ENCODE data around the gene PEX7. TPM values are rescaled to one million over a fixed set of nuclear protein-coding genes. Genes with fewer than 3 reads are reported as not detected.

The PEX7 gene
- total RNA-seq, 1 experiment from 2014 or later, result 8.1 TPM

DNA sequence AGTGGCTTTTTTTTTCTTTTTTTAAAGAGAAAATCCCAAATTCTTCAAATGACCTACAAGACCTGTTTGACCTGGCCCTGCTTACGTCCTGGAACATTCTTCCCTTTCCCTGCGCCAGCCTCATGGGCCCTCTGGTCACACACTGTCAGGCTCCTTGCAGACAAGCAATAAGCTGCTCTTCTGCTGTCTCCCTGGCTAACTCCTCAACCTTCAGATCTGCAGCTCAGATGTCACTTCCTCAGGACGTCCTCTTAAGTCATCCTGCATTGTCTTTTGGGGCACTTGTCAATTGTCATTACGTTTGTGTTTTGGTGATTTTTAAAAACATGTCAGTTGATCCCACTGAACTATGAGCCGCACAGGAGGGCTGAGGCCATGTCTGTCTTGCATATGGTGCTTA, 70.8 kb downstream of the PEX7 start:
- POLR2A ChIA-PET, result no interaction called here
- intact Hi-C loops (cut with micrococcal nuclease), result no loop called here

More for the DNA sequence above, 70.8 kb downstream of the PEX7 start:
- no peak overlapping the region for H3K27ac ChIP-seq (ENCODE audit: low read depth, low read length)
- no peaks in the 10 kb centered on the region for H4K20me1 ChIP-seq (ENCODE audit: insufficient read depth)
- no peak for ATAC-seq
- H2AFZ ChIP-seq (ENCODE audit: low read depth, low read length, poor library complexity, severe bottlenecking), result no peak overlapping the region
- no peak for DNase-seq (ENCODE audit: low read depth, low spot score)
- CTCF ChIA-PET, result no interaction called here
- TF ChIP-seq RAD21 (IDR thresholded peaks at IDR 0.05; ENCODE audit: low read depth) (no peak), CBX3 (IDR thresholded peaks at IDR 0.05; ENCODE audit: low read depth) (no peak), EGR1 (IDR thresholded peaks at IDR 0.05; ENCODE audit: low read depth) (no peak), YY1 (IDR thresholded peaks at IDR 0.05; ENCODE audit: extremely low read depth, insufficient replicate concordance, low read depth, low read length) (no peak), ELF1 (IDR thresholded peaks at IDR 0.05; ENCODE audit: borderline replicate concordance, low read depth) (no peak), POLR2A (IDR thresholded peaks at IDR 0.05; ENCODE audit: borderline replicate concordance, extremely low read depth, insufficient read depth, insufficient read length) (no peak), EZH2 (IDR thresholded peaks at IDR 0.05) (no peak), POLR2AphosphoS5 (IDR thresholded peaks at IDR 0.05; ENCODE audit: low read depth, low read length) (no peak), SRF (IDR thresholded peaks at IDR 0.05; ENCODE audit: low read depth) (no peak), SP1 (IDR thresholded peaks at IDR 0.05; ENCODE audit: low read depth) (no peak), ZFX (IDR thresholded peaks at IDR 0.05) (no peak), JUND (IDR thresholded peaks at IDR 0.05) (no peak)
- TF ChIP-seq, protein P1, sequence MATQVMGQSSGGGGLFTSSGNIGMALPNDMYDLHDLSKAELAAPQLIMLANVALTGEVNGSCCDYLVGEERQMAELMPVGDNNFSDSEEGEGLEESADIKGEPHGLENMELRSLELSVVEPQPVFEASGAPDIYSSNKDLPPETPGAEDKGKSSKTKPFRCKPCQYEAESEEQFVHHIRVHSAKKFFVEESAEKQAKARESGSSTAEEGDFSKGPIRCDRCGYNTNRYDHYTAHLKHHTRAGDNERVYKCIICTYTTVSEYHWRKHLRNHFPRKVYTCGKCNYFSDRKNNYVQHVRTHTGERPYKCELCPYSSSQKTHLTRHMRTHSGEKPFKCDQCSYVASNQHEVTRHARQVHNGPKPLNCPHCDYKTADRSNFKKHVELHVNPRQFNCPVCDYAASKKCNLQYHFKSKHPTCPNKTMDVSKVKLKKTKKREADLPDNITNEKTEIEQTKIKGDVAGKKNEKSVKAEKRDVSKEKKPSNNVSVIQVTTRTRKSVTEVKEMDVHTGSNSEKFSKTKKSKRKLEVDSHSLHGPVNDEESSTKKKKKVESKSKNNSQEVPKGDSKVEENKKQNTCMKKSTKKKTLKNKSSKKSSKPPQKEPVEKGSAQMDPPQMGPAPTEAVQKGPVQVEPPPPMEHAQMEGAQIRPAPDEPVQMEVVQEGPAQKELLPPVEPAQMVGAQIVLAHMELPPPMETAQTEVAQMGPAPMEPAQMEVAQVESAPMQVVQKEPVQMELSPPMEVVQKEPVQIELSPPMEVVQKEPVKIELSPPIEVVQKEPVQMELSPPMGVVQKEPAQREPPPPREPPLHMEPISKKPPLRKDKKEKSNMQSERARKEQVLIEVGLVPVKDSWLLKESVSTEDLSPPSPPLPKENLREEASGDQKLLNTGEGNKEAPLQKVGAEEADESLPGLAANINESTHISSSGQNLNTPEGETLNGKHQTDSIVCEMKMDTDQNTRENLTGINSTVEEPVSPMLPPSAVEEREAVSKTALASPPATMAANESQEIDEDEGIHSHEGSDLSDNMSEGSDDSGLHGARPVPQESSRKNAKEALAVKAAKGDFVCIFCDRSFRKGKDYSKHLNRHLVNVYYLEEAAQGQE (IDR thresholded peaks at IDR 0.05; ENCODE audit: low read depth), result no peak
- TF ChIP-seq, protein P2, sequence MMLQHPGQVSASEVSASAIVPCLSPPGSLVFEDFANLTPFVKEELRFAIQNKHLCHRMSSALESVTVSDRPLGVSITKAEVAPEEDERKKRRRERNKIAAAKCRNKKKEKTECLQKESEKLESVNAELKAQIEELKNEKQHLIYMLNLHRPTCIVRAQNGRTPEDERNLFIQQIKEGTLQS (IDR thresholded peaks at IDR 0.05), result no peak
- H3K4me2 ChIP-seq (ENCODE audit: low read length), result no peak overlapping the region
- H3K4me3 ChIP-seq (replicated peaks in 1 of 2; ENCODE audit: low read depth in 1 of 2, low read length in 2 of 2), result no peak overlapping the region
- H3K36me3 ChIP-seq (ENCODE audit: control insufficient read depth in 1 of 2, insufficient read depth in 2 of 2, low read length in 2 of 2), result no peaks in the 10 kb centered on the region
- no peaks in the 10 kb centered on the region for H3K79me2 ChIP-seq (ENCODE audit: insufficient read depth, low read length)
- no peak overlapping the region for H3K9ac ChIP-seq (ENCODE audit: low read length)
- RAD21 ChIA-PET (ENCODE audit: low non-redundant PET in 1 of 2, low total read pairs in 2 of 2, uncharacterized antibody in 2 of 2, unreplicated experiment in 2 of 2), result no interaction called here
- no peaks in the 10 kb centered on the region for H3K9me2 ChIP-seq (ENCODE audit: insufficient read depth)
- no peaks in the 10 kb centered on the region for H3K9me3 ChIP-seq (ENCODE audit: control insufficient read depth in 1 of 2, insufficient read depth in 1 of 2, low read depth in 1 of 2, low read length in 2 of 2)
- BruUV-seq (replicated peaks), result no TSS peak
- H3K27me3 ChIP-seq (ENCODE audit: insufficient read depth, low read length), result no peaks in the 10 kb centered on the region
- no peaks in the 10 kb centered on the region for H3K4me1 ChIP-seq (ENCODE audit: control insufficient read depth in 1 of 2, insufficient read depth in 2 of 2, low read length in 2 of 2)

Measured in HCT116 (cell line).